Panc1 (cell line): ENCODE results near the gene GGCX. TPM values are rescaled to one million over a fixed set of nuclear protein-coding genes. Genes with fewer than 3 reads are reported as not detected.
A peak's percentile ranks its signal among the peaks of the same experiment; 100 is the strongest.

Source experiments
- ATAC-seq: fragments of 200-7000 bp; cut with Tn5 transposase; 2 replicates; pipeline ENCODE4 v1.9.1; 2020; ENCODE audit warnings: mild to moderate bottlenecking, moderate library complexity
- BruUV-seq: library from RNA; stranded (reverse); fragments of 400-500 nt; replicated peaks from 2 replicates; lab custom pipeline; 2021; lab: Mats Ljungman, UMichigan
- CTCF ChIA-PET: fragments of 300-600 bp; sonication (Branson Sonifier 250); formaldehyde crosslinking; loops from one replicate; lab custom pipeline; 2022; ENCODE audit warnings: antibody characterized with exemption; lab: Charles Lee
- POLR2A ChIA-PET: fragments of 300-600 bp; sonication (Branson Sonifier 250); formaldehyde crosslinking; loops from one replicate; lab custom pipeline; 2022; ENCODE audit warnings: antibody characterized with exemption; lab: Charles Lee
- DNase-seq: peaks from one replicate; pipeline ENCODE4 v3.0.0-alpha.2; 2010; ENCODE audit warnings: low read depth, low spot score
- H3K27ac ChIP-seq: 2 replicates; pipeline ENCODE4 v1.5.1; 2011; ENCODE audit warnings: mild to moderate bottlenecking, low read length, inconsistent platforms
- H3K27me3 ChIP-seq: fragments of 200-500 bp; sonication (Bioruptor generic); 2 replicates; pipeline ENCODE4 v1.6.0; 2014; ENCODE audit warnings: low read length, inconsistent platforms; ENCODE audit not compliant: control insufficient read depth, insufficient read depth
- H3K36me3 ChIP-seq: fragments of 200-500 bp; sonication (Bioruptor generic); 2 replicates; pipeline ENCODE4 v1.5.1; 2014; ENCODE audit warnings: inconsistent platforms, mild to moderate bottlenecking, low read length, moderate library complexity; ENCODE audit not compliant: control insufficient read depth, insufficient read depth
- H3K4me1 ChIP-seq: 2 replicates; pipeline ENCODE4 v1.5.1; 2011; ENCODE audit warnings: inconsistent platforms, mild to moderate bottlenecking, low read length, moderate library complexity; ENCODE audit not compliant: control insufficient read depth, insufficient read depth
- H3K4me3 ChIP-seq, 2 experiments: 2 replicates each; pipeline ENCODE4 v1.5.1; 2011 to 2012; ENCODE audit warnings: low read depth in 2 of 2, low read length in 2 of 2, mild to moderate bottlenecking in 2 of 2, inconsistent platforms in 1 of 2, moderate library complexity in 1 of 2
- H3K9me3 ChIP-seq: fragments of 200-500 bp; sonication (Bioruptor generic); 2 replicates; pipeline ENCODE4 v1.5.1; 2014; ENCODE audit warnings: low read depth, mild to moderate bottlenecking, inconsistent platforms, low read length, moderate library complexity; ENCODE audit not compliant: control insufficient read depth, insufficient read depth
- CTCF ChIP-seq: fragments of 450-650 bp; IDR thresholded peaks from 2 replicates; pipeline ENCODE4 v1.5.1; 2017; ENCODE audit warnings: mild to moderate bottlenecking
- POLR2AphosphoS5 ChIP-seq: IDR thresholded peaks from 2 replicates; pipeline ENCODE4 v1.6.1; 2012; ENCODE audit warnings: mild to moderate bottlenecking, low read depth, low read length, moderate library complexity
- REST ChIP-seq, 2 experiments: IDR thresholded peaks; 2 replicates each; pipeline ENCODE4 v1.6.1; 2011 to 2012; ENCODE audit warnings: low read depth in 2 of 2, control low read depth in 1 of 2, low read length in 1 of 2, mild to moderate bottlenecking in 1 of 2, moderate library complexity in 1 of 2; ENCODE audit not compliant: insufficient read depth in 1 of 2
- SIN3A ChIP-seq: IDR thresholded peaks from 2 replicates; pipeline ENCODE4 v1.6.1; 2012; ENCODE audit warnings: low read depth, mild to moderate bottlenecking, low read length, moderate library complexity, borderline replicate concordance; ENCODE audit not compliant: insufficient read depth
- TCF7L2 ChIP-seq: IDR thresholded peaks from 2 replicates; pipeline ENCODE4 v1.6.1; 2011; ENCODE audit warnings: mild to moderate bottlenecking, low read depth, low read length, inconsistent platforms
- in situ Hi-C: cut with HindIII; loops from 2 replicates; pipeline ENCODE4 v1.10.0; 2016; ENCODE audit warnings: low sequenced_read_pairs, low pct_unique_long_range_greater_than_20kb
- intact Hi-C: fragments of 100-400 bp; cut with micrococcal nuclease; formaldehyde crosslinking; loops from one replicate; pipeline ENCODE4 v1.10.0; 2022; ENCODE audit not compliant: unreplicated experiment
- total RNA-seq: library from RNA; stranded (reverse); gene quantifications from one replicate; pipeline ENCODE4 v1.2.1, GENCODE V29; 2021; ENCODE audit not compliant: unreplicated experiment

Gene GGCX
- total RNA-seq, 1 experiment from 2014 or later, result 64.1 TPM

DNA sequence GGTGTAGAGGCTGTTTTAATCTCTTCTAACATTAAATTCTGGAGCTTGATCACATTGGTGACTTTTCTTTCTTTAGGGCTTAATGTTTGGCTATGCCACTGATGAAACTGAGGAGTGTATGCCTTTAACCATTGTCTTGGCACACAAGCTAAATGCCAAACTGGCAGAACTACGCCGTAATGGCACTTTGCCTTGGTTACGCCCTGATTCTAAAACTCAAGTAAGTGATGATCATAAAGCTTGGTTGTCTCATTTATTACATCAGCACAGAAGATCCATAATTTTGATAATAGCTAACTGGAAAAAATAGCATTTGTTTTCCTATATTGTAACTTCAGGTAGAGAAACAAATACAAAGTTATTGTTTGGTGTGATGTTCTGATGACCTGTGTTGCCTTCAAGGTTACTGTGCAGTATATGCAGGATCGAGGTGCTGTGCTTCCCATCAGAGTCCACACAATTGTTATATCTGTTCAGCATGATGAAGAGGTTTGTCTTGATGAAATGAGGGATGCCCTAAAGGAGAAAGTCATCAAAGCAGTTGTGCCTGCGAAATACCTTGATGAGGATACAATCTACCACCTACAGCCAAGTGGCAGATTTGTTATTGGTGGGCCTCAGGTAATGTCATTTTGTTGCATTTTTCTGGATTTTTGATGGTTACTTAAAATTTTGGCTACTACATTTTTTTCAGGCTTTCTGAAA is 19.4 kb downstream of the GGCX start:
- POLR2A ChIA-PET, result interaction anchor here (0.6 to 1.3 kb wide), 4 partner anchors 13 to 112 kb away, joined by 3 to 5 read pairs (median 4); no protein-coding TSS in a partner anchor
- in situ Hi-C loops, result loop anchor here (25.0 kb wide), 1 partner anchor 130 kb away; the partner anchor contains the start of genes CAPG and SH2D6

More for the DNA sequence above, 19.4 kb downstream of the GGCX start:
- peak overlapping the region; percentile 100 for H3K27ac ChIP-seq
- peaks cover 56% of the 10 kb centered on the region for H3K4me1 ChIP-seq
- peaks cover 41% of the 10 kb centered on the region for H3K36me3 ChIP-seq
- ATAC-seq (no peak), DNase-seq (no peak)
- BruUV-seq, result TSS peak; percentile 45
- peak overlapping the region; percentile 99 to 100 for H3K4me3 ChIP-seq
- intact Hi-C loops, result no loop called here
- H3K9me3 ChIP-seq, result no peaks in the 10 kb centered on the region
- TF ChIP-seq POLR2AphosphoS5 (peak; percentile 15; the same call in 1 of the 2 replicates), REST (IDR thresholded peaks at IDR 0.05; ENCODE audit: insufficient read depth in 1 of 2, low read depth in 2 of 2, low read length in 1 of 2) (no peak), TCF7L2 (no peak), CTCF (no peak), SIN3A (0 out of 2 replicates have a peak, but pooled peaks have one; percentile 16)
- CTCF ChIA-PET, result interaction anchor here (0.9 kb wide), 1 partner anchor 70 kb away, joined by 3 read pairs; no protein-coding TSS in a partner anchor
- H3K27me3 ChIP-seq, result no peaks in the 10 kb centered on the region
